Activated CD4-positive, alpha-beta T cell treated with anti-CD3 and anti-CD28 coated beads for 36 hours (primary cell): ENCODE results near the gene AOAH. TPM values are rescaled to one million over a fixed set of nuclear protein-coding genes. Genes with fewer than 3 reads are reported as not detected.

Experiments used
- ATAC-seq: fragments of 200-7000 bp; cut with Tn5 transposase; one replicate; pipeline ENCODE4 v1.10.0; 2021; ENCODE audit warnings: mild to moderate bottlenecking, moderate library complexity
- CTCF ChIA-PET: fragments of 350-600 bp; sonication (Branson Sonifier 250); formaldehyde crosslinking; loops from one replicate; lab custom pipeline; 2021; ENCODE audit warnings: antibody characterized with exemption; lab: Charles Lee
- POLR2A ChIA-PET: fragments of 350-600 bp; sonication (Branson Sonifier 250); formaldehyde crosslinking; loops from one replicate; lab custom pipeline; 2021; ENCODE audit warnings: antibody characterized with exemption, inconsistent platforms; lab: Charles Lee
- DNase-seq: peaks from one replicate; pipeline ENCODE4 v3.0.0-alpha.2; 2020
- H3K27ac Mint-ChIP-seq: one replicate; pipeline ENCODE4 v1.8.0; 2021; ENCODE audit warnings: mixed read lengths
- H3K27me3 Mint-ChIP-seq: one replicate; pipeline ENCODE4 v1.8.0; 2021; ENCODE audit warnings: mixed read lengths
- H3K36me3 Mint-ChIP-seq: one replicate; pipeline ENCODE4 v1.8.0; 2021; ENCODE audit warnings: low read depth, mixed read lengths
- H3K4me1 Mint-ChIP-seq: one replicate; pipeline ENCODE4 v1.8.0; 2021; ENCODE audit warnings: mixed read lengths
- H3K4me3 Mint-ChIP-seq: one replicate; pipeline ENCODE4 v1.8.0; 2021; ENCODE audit warnings: mild to moderate bottlenecking, moderate library complexity, mixed read lengths
- H3K9me3 Mint-ChIP-seq: one replicate; pipeline ENCODE4 v1.8.0; 2021; ENCODE audit warnings: low read depth, mixed read lengths
- intact Hi-C, 2 experiments: fragments of 100-400 bp; cut with DNase I in 1 of 2; cut with micrococcal nuclease in 1 of 2; formaldehyde crosslinking; loops; one replicate each; pipeline versions ENCODE4 v1.14.2 to v1.15.1; 2022 to 2024; cut with DNase I, micrococcal nuclease
- total RNA-seq, 2 experiments: library from RNA; stranded (reverse); gene quantifications; one replicate each; pipeline ENCODE4 v1.2.3, GENCODE V29; 2021

AOAH gene, protein sequence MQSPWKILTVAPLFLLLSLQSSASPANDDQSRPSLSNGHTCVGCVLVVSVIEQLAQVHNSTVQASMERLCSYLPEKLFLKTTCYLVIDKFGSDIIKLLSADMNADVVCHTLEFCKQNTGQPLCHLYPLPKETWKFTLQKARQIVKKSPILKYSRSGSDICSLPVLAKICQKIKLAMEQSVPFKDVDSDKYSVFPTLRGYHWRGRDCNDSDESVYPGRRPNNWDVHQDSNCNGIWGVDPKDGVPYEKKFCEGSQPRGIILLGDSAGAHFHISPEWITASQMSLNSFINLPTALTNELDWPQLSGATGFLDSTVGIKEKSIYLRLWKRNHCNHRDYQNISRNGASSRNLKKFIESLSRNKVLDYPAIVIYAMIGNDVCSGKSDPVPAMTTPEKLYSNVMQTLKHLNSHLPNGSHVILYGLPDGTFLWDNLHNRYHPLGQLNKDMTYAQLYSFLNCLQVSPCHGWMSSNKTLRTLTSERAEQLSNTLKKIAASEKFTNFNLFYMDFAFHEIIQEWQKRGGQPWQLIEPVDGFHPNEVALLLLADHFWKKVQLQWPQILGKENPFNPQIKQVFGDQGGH
- total RNA-seq: 10 to 100 TPM in 1 of 2 experiments, 1 to 10 TPM in 1; 9.2 to 10.0 TPM

DNA sequence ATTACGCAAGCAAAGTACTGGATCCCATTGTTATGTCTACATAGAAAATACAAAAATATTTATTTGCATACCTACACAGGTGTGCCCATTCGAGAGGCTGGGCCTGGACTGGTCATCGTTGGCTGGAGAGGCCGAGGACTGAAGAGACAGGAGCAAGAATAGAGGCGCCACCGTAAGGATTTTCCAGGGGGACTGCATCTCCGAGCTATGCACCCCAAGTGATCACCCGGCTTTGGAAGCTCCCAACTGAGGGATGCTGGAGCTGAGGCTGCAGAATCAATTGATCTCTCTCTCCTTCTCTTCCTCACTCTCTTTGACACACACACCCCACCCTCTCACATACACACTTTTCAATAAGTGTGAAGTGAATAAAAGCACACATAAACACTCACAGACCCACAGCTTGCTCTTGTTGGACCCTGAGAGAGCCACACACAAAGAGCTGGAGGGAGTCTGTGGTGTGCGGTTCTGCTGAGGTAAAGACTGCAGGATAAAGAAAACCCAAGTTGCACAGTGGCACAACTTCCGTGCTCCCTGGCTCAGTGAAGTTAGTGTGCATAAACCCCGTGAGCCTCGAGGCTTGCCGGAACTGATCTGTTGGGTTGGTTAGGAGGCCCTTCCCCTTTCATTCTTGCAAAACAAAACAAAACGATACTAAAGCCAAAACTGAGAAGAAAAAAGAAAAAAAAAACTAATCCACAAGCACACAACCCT, at the start of gene AOAH:
TSS of gene AOAH (minus strand) at position 544 of the 714 bp plus-strand sequence. CDS start at position 198, 346 bp downstream.
- peak; percentile 88 for DNase-seq
- ChIA-PET POLR2A (interaction anchor here (0.6 to 1.1 kb wide), 5 partner anchors 40 to 1709 kb away, joined by 3 to 4 read pairs (median 3); no protein-coding TSS in a partner anchor), CTCF (interaction anchor here (1.1 kb wide), 2 partner anchors 68 to 73 kb away, joined by 3 to 4 read pairs; no protein-coding TSS in a partner anchor)
- intact Hi-C loops: loop anchor here (1.0 to 10.0 kb wide), 6 partner anchors 46 to 721 kb away; partner anchors contain the start of gene ELMO1 (in 1 of the 2)
- ATAC-seq: peak; percentile 79
- Mint-ChIP-seq H3K4me1 (peaks cover 84% of the 10 kb centered on the region), H3K9me3 (no peaks in the 10 kb centered on the region), H3K36me3 (peaks cover 7% of the 10 kb centered on the region), H3K4me3 (peak within 1 kb of the TSS; percentile 79), H3K27ac (peak within 1 kb of the TSS; percentile 93), H3K27me3 (no peaks in the 10 kb centered on the region)

DNA sequence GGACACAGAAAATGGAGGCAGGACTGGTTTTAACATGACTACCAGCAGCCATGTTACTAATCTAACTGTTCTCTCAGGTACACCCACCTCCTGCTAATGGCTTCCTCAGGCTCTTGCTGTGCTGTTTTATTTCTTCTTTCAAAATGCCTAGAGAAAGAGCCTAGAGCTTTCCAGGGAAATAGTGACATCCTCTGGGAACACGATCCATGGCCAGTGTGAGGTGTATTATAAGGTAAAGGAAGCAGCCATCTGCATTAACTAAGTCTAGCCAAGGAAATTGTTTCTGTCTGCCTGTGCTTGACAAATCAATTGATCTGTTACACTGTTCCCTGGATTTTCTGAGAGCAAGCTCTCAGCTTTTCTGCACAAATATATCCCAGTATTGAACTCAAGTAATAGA, 42.2 kb upstream of the AOAH start:
- intact Hi-C loops: no loop called here
- Mint-ChIP-seq H3K9me3 (no peaks in the 10 kb centered on the region), H3K4me3 (no peak overlapping the region), H3K27me3 (no peaks in the 10 kb centered on the region), H3K36me3 (no peaks in the 10 kb centered on the region), H3K4me1 (peaks cover 18% of the 10 kb centered on the region), H3K27ac (no peak overlapping the region)
- DNase-seq (no peak), ATAC-seq (no peak)
- CTCF ChIA-PET: interaction anchor here (1.4 kb wide), 1 partner anchor 10 kb away, joined by 3 read pairs; no protein-coding TSS in a partner anchor
- POLR2A ChIA-PET: interaction anchor here (0.7 to 1.0 kb wide), 2 partner anchors 15 to 22 kb away, joined by 3 read pairs; no protein-coding TSS in a partner anchor

DNA sequence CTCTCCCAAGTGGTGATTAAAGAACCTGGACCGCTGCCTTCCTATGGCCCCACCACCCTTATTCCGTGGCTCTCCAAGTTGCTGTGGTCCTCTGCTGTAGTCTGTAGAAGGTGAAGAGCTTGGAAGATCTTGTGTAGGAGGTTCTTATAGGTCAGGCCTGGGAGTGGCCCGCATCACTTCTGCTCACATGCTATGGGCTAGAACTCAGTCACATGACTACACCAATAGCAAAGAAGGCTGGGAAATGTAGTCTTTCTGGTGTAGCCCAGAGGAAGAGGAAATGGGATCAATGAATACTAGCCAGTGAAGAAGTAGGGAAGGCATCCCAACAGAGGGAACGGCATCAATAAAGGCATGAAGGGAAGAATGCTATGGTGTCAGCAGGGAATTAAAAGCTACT, 41.3 kb upstream of the AOAH start:
- H3K27me3 Mint-ChIP-seq: no peaks in the 10 kb centered on the region
- H3K4me3 Mint-ChIP-seq: no peak overlapping the region
- POLR2A ChIA-PET: interaction anchor here (0.6 to 1.0 kb wide), 2 partner anchors 22 to 1075 kb away, joined by 3 to 5 read pairs; no protein-coding TSS in a partner anchor
- DNase-seq: peak; percentile 47
- CTCF ChIA-PET: interaction anchor here (0.6 to 1.4 kb wide), 3 partner anchors 9 to 823 kb away, joined by 3 read pairs; no protein-coding TSS in a partner anchor
- H3K27ac Mint-ChIP-seq: no peak overlapping the region
- peak; percentile 89 for ATAC-seq
- H3K36me3 Mint-ChIP-seq: no peaks in the 10 kb centered on the region
- intact Hi-C loops: no loop called here
- peaks cover 18% of the 10 kb centered on the region for H3K4me1 Mint-ChIP-seq
- H3K9me3 Mint-ChIP-seq: no peaks in the 10 kb centered on the region

DNA sequence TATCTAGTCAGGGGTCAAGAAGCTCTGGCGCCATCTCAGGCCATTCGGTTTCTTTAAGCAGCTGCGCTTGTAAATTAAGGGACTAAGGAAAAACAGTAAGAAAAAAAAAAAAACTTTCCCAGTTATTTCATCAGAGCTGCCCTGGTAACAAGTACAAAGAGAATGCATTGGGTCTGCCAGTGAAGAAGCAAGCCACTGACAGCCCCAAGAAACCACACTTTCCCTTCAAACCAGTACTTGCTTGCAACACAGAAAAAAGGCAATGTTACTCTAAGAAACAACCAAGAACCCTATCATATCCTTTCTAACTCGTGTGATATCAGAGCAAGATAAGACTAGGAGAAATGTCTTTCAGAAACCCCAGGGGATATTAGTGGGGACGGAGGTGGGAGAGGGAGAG, 40.6 kb upstream of the AOAH start:
- H3K36me3 Mint-ChIP-seq: no peaks in the 10 kb centered on the region
- CTCF ChIA-PET: interaction anchor here (0.6 to 0.8 kb wide), 2 partner anchors 10 to 824 kb away, joined by 3 read pairs; no protein-coding TSS in a partner anchor
- H3K9me3 Mint-ChIP-seq: no peaks in the 10 kb centered on the region
- no peak overlapping the region for H3K4me3 Mint-ChIP-seq
- H3K4me1 Mint-ChIP-seq: peaks cover 18% of the 10 kb centered on the region
- peak; percentile 65 for ATAC-seq
- H3K27me3 Mint-ChIP-seq: no peaks in the 10 kb centered on the region
- peak; percentile 24 for DNase-seq
- intact Hi-C loops: no loop called here
- H3K27ac Mint-ChIP-seq: peak overlapping the region; percentile 56
- POLR2A ChIA-PET: interaction anchor here (0.6 kb wide), 1 partner anchor 41 kb away, joined by 4 read pairs; the partner anchor contains the start of gene AOAH

DNA sequence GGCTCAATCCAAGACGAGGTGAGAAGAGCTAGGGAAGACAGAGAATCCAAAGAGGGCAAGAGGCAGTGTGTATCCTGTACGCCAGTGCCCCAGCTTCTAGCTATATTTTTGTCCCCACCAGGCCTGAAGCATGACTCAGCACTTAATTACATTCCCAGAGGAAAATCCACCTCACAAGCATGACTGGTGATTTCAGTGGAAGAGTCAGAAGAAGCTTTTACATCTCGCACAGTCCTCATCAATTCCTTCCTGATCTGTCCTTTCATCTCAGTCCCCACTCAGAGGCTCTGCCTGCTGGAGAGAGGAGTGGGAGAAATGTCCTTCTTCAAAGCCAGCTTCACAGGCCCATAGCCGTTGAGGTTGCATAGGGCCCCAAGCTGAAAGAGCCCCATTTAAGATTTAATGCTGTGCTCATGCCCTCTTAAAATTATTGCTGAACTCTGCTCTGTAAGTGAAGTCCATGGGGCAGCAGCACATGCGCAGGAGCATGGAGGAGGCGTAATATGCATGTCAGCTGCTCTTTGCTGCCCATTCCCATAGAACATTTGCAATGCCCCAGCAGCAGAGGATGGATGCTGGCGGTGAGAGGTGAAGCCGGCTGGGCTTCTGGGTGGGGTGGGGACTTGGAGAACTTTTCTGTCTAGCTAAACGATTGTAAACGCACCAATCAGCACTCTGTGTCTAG, 39.0 kb upstream of the AOAH start:
- Mint-ChIP-seq H3K4me1 (peaks cover 17% of the 10 kb centered on the region), H3K9me3 (no peaks in the 10 kb centered on the region), H3K27me3 (no peaks in the 10 kb centered on the region), H3K27ac (no peak overlapping the region), H3K36me3 (no peaks in the 10 kb centered on the region), H3K4me3 (no peak overlapping the region)
- DNase-seq (no peak), ATAC-seq (no peak)
- intact Hi-C loops: no loop called here
- POLR2A ChIA-PET: no interaction called here
- CTCF ChIA-PET: interaction anchor here (0.7 to 1.6 kb wide), 2 partner anchors 92 to 1419 kb away, joined by 3 read pairs; no protein-coding TSS in a partner anchor

DNA sequence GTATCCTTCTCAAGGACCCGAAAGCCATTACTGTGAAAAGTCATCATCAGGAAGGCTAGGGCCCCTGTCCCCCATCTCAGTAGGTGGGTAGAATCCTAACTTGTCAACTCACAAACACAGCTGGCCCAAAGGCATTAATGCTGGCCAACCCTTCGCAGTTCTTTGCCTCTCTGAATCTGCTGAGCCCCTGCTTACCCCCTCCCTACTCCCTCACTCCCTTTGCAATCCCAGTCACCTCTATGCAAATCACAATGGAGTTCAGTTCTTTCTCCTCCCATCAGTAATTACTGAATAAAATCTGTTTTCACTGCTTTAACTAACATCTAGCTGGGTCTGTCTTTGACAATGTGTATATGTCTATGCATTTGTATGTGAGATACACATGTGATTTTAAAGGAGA, 38.1 kb upstream of the AOAH start:
- ChIA-PET POLR2A (no interaction called here), CTCF (no interaction called here)
- Mint-ChIP-seq H3K4me3 (no peak overlapping the region), H3K4me1 (peaks cover 17% of the 10 kb centered on the region), H3K36me3 (no peaks in the 10 kb centered on the region), H3K27ac (no peak overlapping the region), H3K9me3 (no peaks in the 10 kb centered on the region), H3K27me3 (no peaks in the 10 kb centered on the region)
- DNase-seq: no peak
- ATAC-seq: no peak
- intact Hi-C loops: no loop called here

DNA sequence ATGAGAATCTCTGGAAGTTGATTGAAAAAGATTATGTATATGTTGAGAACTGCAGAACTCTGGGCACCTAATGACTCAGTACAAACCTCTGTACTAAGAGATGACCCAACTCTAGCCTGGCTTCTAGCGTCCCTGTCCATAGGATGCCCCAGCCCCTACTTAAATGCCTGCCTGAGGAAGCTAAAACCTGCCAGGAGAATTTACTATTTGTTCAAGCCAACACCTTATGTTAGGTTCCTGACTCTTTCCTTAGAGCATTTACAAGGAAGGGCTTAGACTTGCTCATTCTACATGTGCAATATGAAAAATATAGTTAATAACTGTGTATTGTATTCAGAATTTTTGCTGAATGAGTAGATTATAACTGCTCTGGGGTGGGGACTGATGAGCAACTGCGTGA, 37.5 kb upstream of the AOAH start:
- intact Hi-C loops: no loop called here
- H3K27me3 Mint-ChIP-seq: no peaks in the 10 kb centered on the region
- no peaks in the 10 kb centered on the region for H3K9me3 Mint-ChIP-seq
- DNase-seq (no peak), ATAC-seq (no peak)
- H3K4me3 Mint-ChIP-seq: no peak overlapping the region
- ChIA-PET POLR2A (no interaction called here), CTCF (interaction anchor here (0.7 to 0.9 kb wide), 2 partner anchors 16 to 182 kb away, joined by 3 to 4 read pairs; no protein-coding TSS in a partner anchor)
- H3K36me3 Mint-ChIP-seq: no peaks in the 10 kb centered on the region
- H3K4me1 Mint-ChIP-seq: peaks cover 17% of the 10 kb centered on the region
- no peak overlapping the region for H3K27ac Mint-ChIP-seq

DNA sequence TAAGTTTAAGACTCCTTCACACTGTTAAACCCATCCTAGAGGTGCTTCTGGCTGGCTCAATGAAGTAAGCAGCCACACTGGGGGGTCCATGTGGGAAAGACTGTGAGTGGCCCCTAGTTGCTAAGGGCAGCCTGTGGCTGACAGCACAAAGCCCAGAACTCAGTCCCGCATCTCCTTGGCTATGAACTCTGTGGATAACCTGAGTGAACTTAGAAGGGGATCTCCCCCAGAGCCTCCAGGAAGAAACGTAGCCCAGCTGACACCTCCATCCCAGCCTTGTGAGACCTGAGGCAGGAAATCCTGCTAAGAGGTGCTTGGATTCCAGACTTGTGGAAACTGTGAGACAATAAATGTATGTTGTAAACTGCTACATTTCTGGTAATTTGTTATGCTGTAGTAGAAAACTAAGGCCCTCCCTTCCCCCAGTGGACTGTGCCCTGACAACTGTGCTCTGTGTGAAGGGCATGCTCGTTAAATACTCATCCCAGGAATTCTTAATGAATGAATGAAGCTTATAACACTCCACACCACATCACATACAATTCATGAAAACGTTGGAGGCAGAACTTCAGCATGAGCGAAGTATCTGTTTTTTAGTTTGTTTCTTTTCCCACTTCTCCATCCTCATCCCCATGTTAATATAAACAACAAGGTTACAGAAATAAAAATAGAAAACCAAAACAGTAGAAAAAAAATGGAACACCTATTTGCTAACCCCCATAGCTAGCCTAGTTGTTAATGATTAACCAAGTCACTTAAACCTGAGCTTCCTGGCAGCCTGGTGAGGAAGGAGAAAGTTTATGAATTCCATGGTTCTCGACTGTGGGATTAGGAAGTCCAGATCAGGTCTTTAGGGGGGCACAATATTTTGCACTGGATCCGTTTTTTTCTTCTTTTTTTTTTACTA, 36.8 kb upstream of the AOAH start:
- POLR2A ChIA-PET: no interaction called here

DNA sequence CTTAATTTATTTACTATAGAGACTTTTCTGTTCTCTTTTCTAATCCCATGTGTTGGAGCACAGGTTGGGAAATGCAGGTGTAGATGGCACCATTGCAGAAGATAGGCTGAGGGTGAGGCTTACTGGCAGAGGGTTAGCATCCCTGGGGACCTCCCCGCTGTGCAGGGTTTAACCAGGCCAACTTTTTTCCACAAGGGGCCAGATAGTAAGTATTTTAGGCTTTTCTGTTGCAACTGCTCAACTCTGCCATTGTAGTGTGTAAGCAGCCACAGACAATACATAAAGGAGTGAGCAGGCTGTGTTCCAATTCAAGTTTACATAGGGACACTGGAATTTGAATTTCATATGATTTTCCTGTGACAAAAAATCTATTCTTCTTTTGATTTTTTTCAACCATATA, 34.6 kb upstream of the AOAH start:
- POLR2A ChIA-PET: interaction anchor here (0.7 kb wide), 1 partner anchor 131 kb away, joined by 3 read pairs; no protein-coding TSS in a partner anchor
- no peaks in the 10 kb centered on the region for H3K27me3 Mint-ChIP-seq
- H3K4me1 Mint-ChIP-seq: no peaks in the 10 kb centered on the region
- no peak overlapping the region for H3K27ac Mint-ChIP-seq
- ATAC-seq: no peak
- intact Hi-C loops: no loop called here
- H3K9me3 Mint-ChIP-seq: no peaks in the 10 kb centered on the region
- CTCF ChIA-PET: no interaction called here
- H3K36me3 Mint-ChIP-seq: no peaks in the 10 kb centered on the region
- no peak overlapping the region for H3K4me3 Mint-ChIP-seq
- no peak for DNase-seq

More for the DNA sequence above, 36.8 kb upstream of the AOAH start:
- Mint-ChIP-seq H3K36me3 (no peaks in the 10 kb centered on the region), H3K9me3 (no peaks in the 10 kb centered on the region), H3K27me3 (no peaks in the 10 kb centered on the region), H3K4me3 (no peak overlapping the region), H3K27ac (no peak overlapping the region), H3K4me1 (peaks cover 17% of the 10 kb centered on the region)
- ATAC-seq: no peak
- CTCF ChIA-PET: interaction anchor here (0.7 to 0.9 kb wide), 3 partner anchors 15 to 183 kb away, joined by 3 to 4 read pairs (median 3); no protein-coding TSS in a partner anchor
- intact Hi-C loops: no loop called here
- no peak for DNase-seq

DNA sequence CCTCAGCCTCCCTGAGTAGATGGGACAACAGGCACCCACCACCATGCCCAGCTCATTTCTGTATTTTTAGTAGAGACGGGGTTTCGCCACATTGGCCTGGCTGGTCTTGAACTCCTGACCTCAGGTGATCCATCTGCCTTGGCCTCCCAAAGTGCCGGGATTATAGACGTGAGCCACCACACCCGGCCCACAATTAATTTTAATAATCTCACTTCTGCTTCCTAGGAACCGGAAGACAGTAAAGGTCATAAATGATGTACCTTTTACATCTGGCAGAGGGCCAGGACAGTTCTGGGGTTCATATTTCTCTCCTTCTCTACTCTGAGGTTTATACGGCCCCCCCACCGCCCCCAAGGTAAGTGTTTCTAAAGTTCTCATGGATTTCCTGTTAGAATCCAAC, 31.2 kb upstream of the AOAH start:
- intact Hi-C loops: no loop called here
- DNase-seq (no peak), ATAC-seq (no peak)
- Mint-ChIP-seq H3K36me3 (no peaks in the 10 kb centered on the region), H3K4me3 (no peak overlapping the region), H3K27me3 (no peaks in the 10 kb centered on the region), H3K4me1 (no peaks in the 10 kb centered on the region), H3K9me3 (no peaks in the 10 kb centered on the region), H3K27ac (no peak overlapping the region)
- ChIA-PET CTCF (interaction anchor here (0.9 to 1.2 kb wide), 2 partner anchors 20 to 84 kb away, joined by 3 to 4 read pairs; no protein-coding TSS in a partner anchor), POLR2A (no interaction called here)
